Nephron (organoid): Measurements from ENCODE around the gene TSACC.

Experiments
- H3K27ac Mint-ChIP-seq, 3 experiments: 2 replicates each; pipeline ENCODE4 v1.8.0; 2020; ENCODE audit warnings: mixed read lengths in 3 of 3, mild to moderate bottlenecking in 2 of 3, moderate library complexity in 1 of 3
- H3K27me3 Mint-ChIP-seq: 2 replicates; pipeline ENCODE4 v1.8.0; 2021; ENCODE audit warnings: low read depth, mild to moderate bottlenecking, moderate library complexity, mixed read lengths
- H3K36me3 Mint-ChIP-seq: 2 replicates; pipeline ENCODE4 v1.8.0; 2020; ENCODE audit warnings: low read depth, mixed read lengths
- H3K4me1 Mint-ChIP-seq: 2 replicates; pipeline ENCODE4 v1.8.0; 2020; ENCODE audit warnings: mixed read lengths
- H3K4me3 Mint-ChIP-seq, 3 experiments: 2 replicates each; pipeline ENCODE4 v1.8.0; 2020; ENCODE audit warnings: mild to moderate bottlenecking in 3 of 3, mixed read lengths in 3 of 3, moderate library complexity in 2 of 3
- H3K9me3 Mint-ChIP-seq: 2 replicates; pipeline ENCODE4 v1.8.0; 2020; ENCODE audit warnings: mixed read lengths
- CTCF ChIP-seq, 3 experiments: fragments of 200-600 bp; sonication (generic); IDR thresholded peaks; one replicate each; pipeline ENCODE4 v1.5.0; 2021; ENCODE audit warnings: antibody characterized with exemption in 3 of 3; ENCODE audit not compliant: unreplicated experiment in 3 of 3

TSACC gene

GRCh38 chr1:156386949-156387869, 48.9 kb downstream of the TSACC start:
- Mint-ChIP-seq H3K4me1 (no peaks in the 10 kb centered on the region), H3K27ac (no peak overlapping the region), H3K27me3 (peaks cover 70% of the 10 kb centered on the region), H3K9me3 (no peaks in the 10 kb centered on the region), H3K4me3 (peak overlapping the region in 1 of 3 experiments; percentile 31), H3K36me3 (no peaks in the 10 kb centered on the region)
- no peak for TF ChIP-seq CTCF (IDR thresholded peaks at IDR 0.05; ENCODE audit: unreplicated experiment in 3 of 3)

- Mint-ChIP-seq H3K9me3 (no peaks in the 10 kb centered on the region), H3K27ac (no peak overlapping the region), H3K4me3 (peak overlapping the region in 1 of 3 experiments; percentile 31), H3K36me3 (no peaks in the 10 kb centered on the region), H3K4me1 (no peaks in the 10 kb centered on the region), H3K27me3 (peaks cover 73% of the 10 kb centered on the region)
- no peak for TF ChIP-seq CTCF (IDR thresholded peaks at IDR 0.05; ENCODE audit: unreplicated experiment in 3 of 3)
Observed at GRCh38 chr1:156387870-156388173, 49.5 kb downstream of the TSACC start.

- Mint-ChIP-seq H3K4me3 (peak overlapping the region in 2 of 3 experiments; percentile 48 to 55), H3K9me3 (no peaks in the 10 kb centered on the region), H3K36me3 (no peaks in the 10 kb centered on the region), H3K4me1 (no peaks in the 10 kb centered on the region), H3K27ac (no peak overlapping the region), H3K27me3 (peaks cover 77% of the 10 kb centered on the region)
- TF ChIP-seq CTCF (IDR thresholded peaks at IDR 0.05; ENCODE audit: unreplicated experiment in 3 of 3), result no peak
Observed at GRCh38 chr1:156388174-156389137, 50.1 kb downstream of the TSACC start.

- TF ChIP-seq CTCF (IDR thresholded peaks at IDR 0.05; ENCODE audit: unreplicated experiment in 3 of 3), result no peak
- H3K4me3 Mint-ChIP-seq, result no peak overlapping the region
- H3K27ac Mint-ChIP-seq, result no peak overlapping the region
- no peaks in the 10 kb centered on the region for H3K36me3 Mint-ChIP-seq
- H3K27me3 Mint-ChIP-seq, result peaks cover 84% of the 10 kb centered on the region
- no peaks in the 10 kb centered on the region for H3K9me3 Mint-ChIP-seq
- no peaks in the 10 kb centered on the region for H3K4me1 Mint-ChIP-seq
Observed at GRCh38 chr1:156389311-156389710, 51.0 kb downstream of the TSACC start.

- H3K27me3 Mint-ChIP-seq, result peaks cover 82% of the 10 kb centered on the region
- no peak for TF ChIP-seq CTCF (IDR thresholded peaks at IDR 0.05; ENCODE audit: unreplicated experiment in 3 of 3)
Observed at GRCh38 chr1:156390469-156391365, 52.4 kb downstream of the TSACC start.

More at GRCh38 chr1:156390469-156391365, 52.4 kb downstream of the TSACC start:
- Mint-ChIP-seq H3K36me3 (no peaks in the 10 kb centered on the region), H3K4me1 (no peaks in the 10 kb centered on the region), H3K9me3 (no peaks in the 10 kb centered on the region), H3K4me3 (peak overlapping the region in 1 of 3 experiments; percentile 27), H3K27ac (no peak overlapping the region)
